K562 (cell line): Measurements from ENCODE around the gene RPL35. TPM values are rescaled to one million over a fixed set of nuclear protein-coding genes. Genes with fewer than 3 reads are reported as not detected.

Source experiments
- ATF7 ChIP-seq: fragments of 450-650 bp; IDR thresholded peaks from 2 replicates; pipeline ENCODE4 v1.7.1; 2014; ENCODE audit warnings: mild to moderate bottlenecking, moderate library complexity
- CC2D1A ChIP-seq: fragments of 450-650 bp; IDR thresholded peaks from 2 replicates; pipeline ENCODE4 v1.6.1; 2017; ENCODE audit warnings: mild to moderate bottlenecking
- DDX20 ChIP-seq: fragments of 450-650 bp; IDR thresholded peaks from 2 replicates; pipeline ENCODE4 v1.6.1; 2016; ENCODE audit warnings: missing genetic modification characterization, low read depth, mild to moderate bottlenecking, missing compliant biosample characterization, moderate library complexity
- DIDO1 ChIP-seq: fragments of 450-650 bp; IDR thresholded peaks from 2 replicates; pipeline ENCODE4 v1.6.1; 2016; ENCODE audit warnings: low read depth, missing biosample characterization, missing genetic modification characterization
- DMBX1 ChIP-seq: fragments of 250-450 bp; sonication (Bioruptor Pico); IDR thresholded peaks from 2 replicates; pipeline ENCODE4 v1.8.0; 2022; ENCODE audit warnings: inconsistent platforms, mild to moderate bottlenecking, moderate library complexity, borderline replicate concordance
- HNRNPL ChIP-seq: fragments of 200-400 bp; formaldehyde crosslinking; IDR thresholded peaks from 2 replicates; pipeline ENCODE4 v1.6.1; 2017; ENCODE audit warnings: low read depth, mild to moderate bottlenecking, low read length
- IFI16 ChIP-seq: fragments of 250-450 bp; sonication (Bioruptor Pico); IDR thresholded peaks from 2 replicates; pipeline ENCODE4 v2.1.2; 2022; ENCODE audit warnings: mild to moderate bottlenecking, inconsistent platforms
- NR2C2 ChIP-seq, 2 experiments: fragments of 200-800 bp in 1 of 2; sonication (Bioruptor generic) in 1 of 2; sonication (generic) in 1 of 2; formaldehyde crosslinking in 1 of 2; IDR thresholded peaks; 2 replicates each; pipeline versions ENCODE4 v1.6.1 to v1.8.0; 2016 to 2022; ENCODE audit warnings: mild to moderate bottlenecking in 1 of 2, missing compliant biosample characterization in 1 of 2, missing genetic modification characterization in 1 of 2, missing genetic modification reagents in 1 of 2
- POLR2AphosphoS5 ChIP-seq: IDR thresholded peaks from 2 replicates; pipeline ENCODE4 v1.6.1; 2011; ENCODE audit warnings: mild to moderate bottlenecking, low read depth, low read length, moderate library complexity; ENCODE audit not compliant: control insufficient read depth, insufficient read depth
- POU5F1 ChIP-seq: fragments of 150-350 bp; IDR thresholded peaks from 2 replicates; pipeline ENCODE4 v1.6.1; 2014; ENCODE audit warnings: borderline replicate concordance, low read length, low read depth, mild to moderate bottlenecking; ENCODE audit not compliant: partially characterized antibody
- RBM17 ChIP-seq: fragments of 200-400 bp; formaldehyde crosslinking; IDR thresholded peaks from 2 replicates; pipeline ENCODE4 v1.6.1; 2017; ENCODE audit warnings: low read depth, mild to moderate bottlenecking, low read length, borderline replicate concordance
- SMARCA5 ChIP-seq: fragments of 450-650 bp; IDR thresholded peaks from 2 replicates; pipeline ENCODE4 v1.6.1; 2016
- TRIM24 ChIP-seq, 2 experiments: fragments of 450-650 bp; IDR thresholded peaks; 2 replicates each; pipeline ENCODE4 v1.6.1; 2016
- ZFP1 ChIP-seq: fragments of 450-650 bp; formaldehyde crosslinking; IDR thresholded peaks from 2 replicates; pipeline ENCODE4 v1.4.0; 2020; ENCODE audit warnings: mild to moderate bottlenecking, mixed read lengths
- ZNF263 ChIP-seq: sonication (generic); formaldehyde crosslinking; IDR thresholded peaks from 2 replicates; pipeline ENCODE4 v1.8.0; 2022; ENCODE audit warnings: mild to moderate bottlenecking, missing genetic modification reagents, borderline replicate concordance
- ZNF778 ChIP-seq: fragments of 450-650 bp; formaldehyde crosslinking; IDR thresholded peaks from 2 replicates; pipeline ENCODE4 v1.4.0; 2020; ENCODE audit warnings: mild to moderate bottlenecking, moderate library complexity
- ZSCAN32 ChIP-seq: fragments of 450-650 bp; formaldehyde crosslinking; IDR thresholded peaks from 2 replicates; pipeline ENCODE4 v1.4.0; 2020; ENCODE audit warnings: mild to moderate bottlenecking, moderate library complexity
- polyA plus RNA-seq, 8 experiments: library from polyadenylated mRNA; depleted of rRNA in 4 of 8; stranded (reverse) in 5 of 8; unstranded in 3 of 8; fragments of >200 nt; fragmentation: Nextera tagmentation in 2 of 8; fragmentation: Illumina TruSeq in 1 of 8; extraction: Ambion mirVana in 2 of 8; extraction: Trizol in 1 of 8; gene quantifications; 2 replicates each; pipeline versions ENCODE4 v1.2.1 to v1.2.3, GENCODE V29; 2011 to 2014; ENCODE audit warnings: inconsistent platforms in 1 of 8, missing spikeins in 1 of 8
- total RNA-seq, 7 experiments: library from RNA; depleted of rRNA in 6 of 7; stranded (reverse); fragments of >200 nt in 6 of 7; fragmentation: Illumina TruSeq in 2 of 7; extraction: Trizol in 2 of 7; gene quantifications; 2 replicates each; pipeline versions ENCODE4 v1.2.1 to v1.2.3, GENCODE V29; 2011 to 2021; ENCODE audit warnings: low replicate concordance in 1 of 7
- TF ChIP-seq, protein P1 (sequence below): fragments of 450-650 bp; IDR thresholded peaks from 2 replicates; pipeline ENCODE4 v1.6.1; 2016; ENCODE audit warnings: antibody characterized with exemption
- TF ChIP-seq, protein P2 (sequence below): fragments of 450-650 bp; formaldehyde crosslinking; conservative IDR thresholded peaks from 2 replicates; pipeline ENCODE4 v1.4.0; 2022; ENCODE audit warnings: mild to moderate bottlenecking, missing genetic modification characterization
- TF ChIP-seq, protein P3 (sequence below): sonication (generic); formaldehyde crosslinking; IDR thresholded peaks from 2 replicates; pipeline ENCODE4 v1.8.0; 2022; ENCODE audit warnings: missing genetic modification reagents, mild to moderate bottlenecking, borderline replicate concordance

The RPL35 gene
- total and polyA plus RNA-seq, 9 of the 15 experiments (the other 6 are each of a cell fraction or from before 2014, with no cell fraction given) = 1,755 to 5,101 (median 3,405) TPM

DNA sequence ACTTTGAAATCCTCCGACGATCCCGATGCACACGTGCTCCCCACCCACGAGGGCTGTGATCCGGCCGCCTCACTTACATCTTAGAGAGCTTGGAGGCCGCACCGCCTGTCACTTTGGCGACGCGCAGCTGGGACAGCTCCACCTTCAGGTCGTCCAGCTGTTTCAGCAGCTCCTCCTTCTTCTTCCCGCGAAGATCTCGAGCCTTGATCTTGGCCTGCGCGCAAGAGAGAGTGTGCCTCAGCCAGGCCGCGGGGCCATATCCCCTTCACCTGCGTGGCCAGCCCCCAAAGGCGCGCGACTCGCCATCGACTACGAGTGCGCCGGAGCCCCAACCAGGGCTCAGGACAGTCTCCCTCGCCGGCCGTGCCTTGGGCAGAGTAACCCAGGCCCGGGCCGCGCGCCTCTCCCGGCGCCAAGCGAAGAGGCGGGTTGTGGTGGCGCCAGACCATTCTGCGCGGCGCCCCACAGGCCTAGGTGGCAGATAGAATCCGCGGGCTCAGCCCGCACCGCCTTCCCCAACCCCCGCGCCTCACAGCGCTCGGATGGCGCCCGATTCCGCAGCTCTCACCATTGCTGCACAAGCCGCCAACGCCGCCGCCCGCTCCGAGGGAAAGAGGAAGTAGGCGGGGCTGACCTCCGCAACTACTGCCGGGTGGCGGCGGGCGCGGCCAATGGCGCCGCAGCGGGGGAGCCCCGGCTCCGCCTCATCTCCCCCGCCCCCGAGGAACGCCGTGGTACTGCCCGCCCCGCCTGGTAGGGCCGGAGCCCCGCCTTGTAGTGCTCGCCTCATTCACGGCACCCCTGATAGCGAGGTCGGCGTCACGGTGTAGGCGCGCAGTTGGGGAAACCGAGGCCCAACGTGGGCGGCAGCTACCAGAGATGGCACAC is at the start of gene RPL35, which contains the start of gene ARPC5L (continued):
- peak; percentile 99 for TF ChIP-seq NR2C2 (CRISPR knock-in tag; IDR thresholded peaks at IDR 0.05)
- TF ChIP-seq NR2C2 (tag; IDR thresholded peaks at IDR 0.05) = peak; percentile 100
- no peak for TF ChIP-seq DDX20 (tag)
- TF ChIP-seq, protein P1, sequence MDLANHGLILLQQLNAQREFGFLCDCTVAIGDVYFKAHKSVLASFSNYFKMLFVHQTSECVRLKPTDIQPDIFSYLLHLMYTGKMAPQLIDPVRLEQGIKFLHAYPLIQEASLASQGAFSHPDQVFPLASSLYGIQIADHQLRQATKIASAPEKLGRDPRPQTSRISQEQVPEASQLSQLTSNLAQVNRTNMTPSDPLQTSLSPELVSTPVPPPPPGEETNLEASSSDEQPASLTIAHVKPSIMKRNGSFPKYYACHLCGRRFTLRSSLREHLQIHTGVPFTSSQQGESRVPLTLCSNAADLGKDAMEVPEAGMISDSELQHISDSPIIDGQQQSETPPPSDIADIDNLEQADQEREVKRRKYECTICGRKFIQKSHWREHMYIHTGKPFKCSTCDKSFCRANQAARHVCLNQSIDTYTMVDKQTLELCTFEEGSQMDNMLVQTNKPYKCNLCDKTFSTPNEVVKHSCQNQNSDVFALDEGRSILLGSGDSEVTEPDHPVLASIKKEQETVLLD = no peak
- TF ChIP-seq, protein P2, sequence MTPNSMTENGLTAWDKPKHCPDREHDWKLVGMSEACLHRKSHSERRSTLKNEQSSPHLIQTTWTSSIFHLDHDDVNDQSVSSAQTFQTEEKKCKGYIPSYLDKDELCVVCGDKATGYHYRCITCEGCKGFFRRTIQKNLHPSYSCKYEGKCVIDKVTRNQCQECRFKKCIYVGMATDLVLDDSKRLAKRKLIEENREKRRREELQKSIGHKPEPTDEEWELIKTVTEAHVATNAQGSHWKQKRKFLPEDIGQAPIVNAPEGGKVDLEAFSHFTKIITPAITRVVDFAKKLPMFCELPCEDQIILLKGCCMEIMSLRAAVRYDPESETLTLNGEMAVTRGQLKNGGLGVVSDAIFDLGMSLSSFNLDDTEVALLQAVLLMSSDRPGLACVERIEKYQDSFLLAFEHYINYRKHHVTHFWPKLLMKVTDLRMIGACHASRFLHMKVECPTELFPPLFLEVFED (CRISPR knock-in tag) = no peak
- peak; percentile 99 for TF ChIP-seq ATF7
- no peak for TF ChIP-seq ZNF778
- TF ChIP-seq CC2D1A = no peak
- TF ChIP-seq ZNF263 (CRISPR knock-in tag) = peak; percentile 77
- TF ChIP-seq HNRNPL = peak; percentile 90
- TF ChIP-seq ZFP1 (CRISPR knock-in tag) = no peak
- no peak for TF ChIP-seq DIDO1 (tag)
- no peak for TF ChIP-seq POU5F1
- TF ChIP-seq RBM17 = no peak
- no peak for TF ChIP-seq ZSCAN32 (CRISPR knock-in tag)
- peak; percentile 93 for TF ChIP-seq POLR2AphosphoS5
- no peak for TF ChIP-seq IFI16 (CRISPR knock-in tag)
- TF ChIP-seq, protein P3, sequence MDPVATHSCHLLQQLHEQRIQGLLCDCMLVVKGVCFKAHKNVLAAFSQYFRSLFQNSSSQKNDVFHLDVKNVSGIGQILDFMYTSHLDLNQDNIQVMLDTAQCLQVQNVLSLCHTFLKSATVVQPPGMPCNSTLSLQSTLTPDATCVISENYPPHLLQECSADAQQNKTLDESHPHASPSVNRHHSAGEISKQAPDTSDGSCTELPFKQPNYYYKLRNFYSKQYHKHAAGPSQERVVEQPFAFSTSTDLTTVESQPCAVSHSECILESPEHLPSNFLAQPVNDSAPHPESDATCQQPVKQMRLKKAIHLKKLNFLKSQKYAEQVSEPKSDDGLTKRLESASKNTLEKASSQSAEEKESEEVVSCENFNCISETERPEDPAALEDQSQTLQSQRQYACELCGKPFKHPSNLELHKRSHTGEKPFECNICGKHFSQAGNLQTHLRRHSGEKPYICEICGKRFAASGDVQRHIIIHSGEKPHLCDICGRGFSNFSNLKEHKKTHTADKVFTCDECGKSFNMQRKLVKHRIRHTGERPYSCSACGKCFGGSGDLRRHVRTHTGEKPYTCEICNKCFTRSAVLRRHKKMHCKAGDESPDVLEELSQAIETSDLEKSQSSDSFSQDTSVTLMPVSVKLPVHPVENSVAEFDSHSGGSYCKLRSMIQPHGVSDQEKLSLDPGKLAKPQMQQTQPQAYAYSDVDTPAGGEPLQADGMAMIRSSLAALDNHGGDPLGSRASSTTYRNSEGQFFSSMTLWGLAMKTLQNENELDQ (CRISPR knock-in tag) = 0 out of 2 replicates have a peak, but pooled peaks have one; percentile 32
- TF ChIP-seq SMARCA5 = no peak
- TF ChIP-seq DMBX1 (CRISPR knock-in tag) = no peak
- no peak for TF ChIP-seq TRIM24 (IDR thresholded peaks at IDR 0.05)
